WERI-Rb-1 (cell line): Measurements from ENCODE around the gene CHDH.

Source experiments
- DNase-seq: peaks from one replicate; pipeline ENCODE4 v3.0.0-alpha.2; 2020
- H3K27ac ChIP-seq: fragments of 250-450 bp; sonication (Bioruptor Pico); 2 replicates; pipeline ENCODE4 v1.5.1; 2020; ENCODE audit warnings: mild to moderate bottlenecking, moderate library complexity
- H3K27me3 ChIP-seq: fragments of 250-450 bp; sonication (Bioruptor Pico); 2 replicates; pipeline ENCODE4 v1.5.1; 2021; ENCODE audit warnings: mild to moderate bottlenecking, low read depth, moderate library complexity; ENCODE audit not compliant: insufficient read depth, severe bottlenecking
- H3K36me3 ChIP-seq: fragments of 250-450 bp; sonication (Bioruptor Pico); 2 replicates; pipeline ENCODE4 v1.5.1; 2020; ENCODE audit warnings: mild to moderate bottlenecking, moderate library complexity
- H3K4me3 ChIP-seq: 2 replicates; pipeline ENCODE4 v1.5.1; 2011; ENCODE audit warnings: low read depth, mild to moderate bottlenecking, control low read depth, low read length
- H3K9me3 ChIP-seq: fragments of 250-450 bp; sonication (Bioruptor Pico); 2 replicates; pipeline ENCODE4 v1.5.1; 2021; ENCODE audit warnings: mild to moderate bottlenecking, moderate library complexity; ENCODE audit not compliant: severe bottlenecking
- TF ChIP-seq, protein P1 (sequence below): IDR thresholded peaks from 2 replicates; pipeline ENCODE4 v1.5.1; 2011; ENCODE audit warnings: low read depth, mild to moderate bottlenecking, control low read depth, inconsistent platforms, low read length

Gene CHDH

GRCh38 chr3:53774414-53774813 is 71.8 kb downstream of the CHDH start:
- no peak overlapping the region for H3K27ac ChIP-seq

GRCh38 chr3:53773611-53774368 is 72.4 kb downstream of the CHDH start:
- H3K27me3 ChIP-seq: no peaks in the 10 kb centered on the region
- TF ChIP-seq, protein P1, sequence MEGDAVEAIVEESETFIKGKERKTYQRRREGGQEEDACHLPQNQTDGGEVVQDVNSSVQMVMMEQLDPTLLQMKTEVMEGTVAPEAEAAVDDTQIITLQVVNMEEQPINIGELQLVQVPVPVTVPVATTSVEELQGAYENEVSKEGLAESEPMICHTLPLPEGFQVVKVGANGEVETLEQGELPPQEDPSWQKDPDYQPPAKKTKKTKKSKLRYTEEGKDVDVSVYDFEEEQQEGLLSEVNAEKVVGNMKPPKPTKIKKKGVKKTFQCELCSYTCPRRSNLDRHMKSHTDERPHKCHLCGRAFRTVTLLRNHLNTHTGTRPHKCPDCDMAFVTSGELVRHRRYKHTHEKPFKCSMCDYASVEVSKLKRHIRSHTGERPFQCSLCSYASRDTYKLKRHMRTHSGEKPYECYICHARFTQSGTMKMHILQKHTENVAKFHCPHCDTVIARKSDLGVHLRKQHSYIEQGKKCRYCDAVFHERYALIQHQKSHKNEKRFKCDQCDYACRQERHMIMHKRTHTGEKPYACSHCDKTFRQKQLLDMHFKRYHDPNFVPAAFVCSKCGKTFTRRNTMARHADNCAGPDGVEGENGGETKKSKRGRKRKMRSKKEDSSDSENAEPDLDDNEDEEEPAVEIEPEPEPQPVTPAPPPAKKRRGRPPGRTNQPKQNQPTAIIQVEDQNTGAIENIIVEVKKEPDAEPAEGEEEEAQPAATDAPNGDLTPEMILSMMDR: no peak
- H3K27ac ChIP-seq: no peak overlapping the region
- no peaks in the 10 kb centered on the region for H3K36me3 ChIP-seq
- DNase-seq: no peak
- H3K9me3 ChIP-seq: no peaks in the 10 kb centered on the region
- no peak overlapping the region for H3K4me3 ChIP-seq

More at GRCh38 chr3:53774414-53774813, 71.8 kb downstream of the CHDH start:
- DNase-seq: no peak
- H3K36me3 ChIP-seq: no peaks in the 10 kb centered on the region
- TF ChIP-seq, protein P1: no peak
- no peak overlapping the region for H3K4me3 ChIP-seq
- H3K9me3 ChIP-seq: no peaks in the 10 kb centered on the region
- no peaks in the 10 kb centered on the region for H3K27me3 ChIP-seq

GRCh38 chr3:53773021-53773436 is 73.2 kb downstream of the CHDH start:
- no peak for DNase-seq
- no peaks in the 10 kb centered on the region for H3K9me3 ChIP-seq
- TF ChIP-seq, protein P1: no peak

DNA sequence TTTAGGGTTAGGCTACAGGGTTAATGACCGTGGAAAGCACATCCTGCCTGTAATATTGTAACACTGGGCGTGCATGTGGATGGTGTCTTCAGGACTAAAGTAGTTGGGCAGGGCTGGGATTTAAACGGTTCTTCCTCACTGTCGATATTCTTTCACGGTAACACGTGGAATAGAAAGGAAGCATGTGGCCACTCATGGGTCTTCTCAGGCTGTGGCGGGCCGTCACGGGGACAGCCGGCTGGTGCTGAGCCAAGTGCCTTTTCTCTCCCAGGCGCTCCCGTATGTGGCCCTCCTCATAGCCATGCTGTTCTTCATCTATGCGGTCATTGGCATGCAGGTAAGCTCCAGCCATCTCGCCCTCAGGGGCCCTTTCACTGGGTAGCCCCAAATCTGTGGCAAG is 73.7 kb downstream of the CHDH start:
- Histone ChIP-seq H3K27ac (no peak overlapping the region), H3K27me3 (no peaks in the 10 kb centered on the region), H3K4me3 (no peak overlapping the region), H3K36me3 (no peaks in the 10 kb centered on the region), H3K9me3 (no peaks in the 10 kb centered on the region)
- no peak for DNase-seq
- TF ChIP-seq, protein P1: no peak

More at GRCh38 chr3:53773021-53773436, 73.2 kb downstream of the CHDH start:
- Histone ChIP-seq H3K4me3 (no peak overlapping the region), H3K36me3 (no peaks in the 10 kb centered on the region), H3K27ac (no peak overlapping the region), H3K27me3 (no peaks in the 10 kb centered on the region)

DNA sequence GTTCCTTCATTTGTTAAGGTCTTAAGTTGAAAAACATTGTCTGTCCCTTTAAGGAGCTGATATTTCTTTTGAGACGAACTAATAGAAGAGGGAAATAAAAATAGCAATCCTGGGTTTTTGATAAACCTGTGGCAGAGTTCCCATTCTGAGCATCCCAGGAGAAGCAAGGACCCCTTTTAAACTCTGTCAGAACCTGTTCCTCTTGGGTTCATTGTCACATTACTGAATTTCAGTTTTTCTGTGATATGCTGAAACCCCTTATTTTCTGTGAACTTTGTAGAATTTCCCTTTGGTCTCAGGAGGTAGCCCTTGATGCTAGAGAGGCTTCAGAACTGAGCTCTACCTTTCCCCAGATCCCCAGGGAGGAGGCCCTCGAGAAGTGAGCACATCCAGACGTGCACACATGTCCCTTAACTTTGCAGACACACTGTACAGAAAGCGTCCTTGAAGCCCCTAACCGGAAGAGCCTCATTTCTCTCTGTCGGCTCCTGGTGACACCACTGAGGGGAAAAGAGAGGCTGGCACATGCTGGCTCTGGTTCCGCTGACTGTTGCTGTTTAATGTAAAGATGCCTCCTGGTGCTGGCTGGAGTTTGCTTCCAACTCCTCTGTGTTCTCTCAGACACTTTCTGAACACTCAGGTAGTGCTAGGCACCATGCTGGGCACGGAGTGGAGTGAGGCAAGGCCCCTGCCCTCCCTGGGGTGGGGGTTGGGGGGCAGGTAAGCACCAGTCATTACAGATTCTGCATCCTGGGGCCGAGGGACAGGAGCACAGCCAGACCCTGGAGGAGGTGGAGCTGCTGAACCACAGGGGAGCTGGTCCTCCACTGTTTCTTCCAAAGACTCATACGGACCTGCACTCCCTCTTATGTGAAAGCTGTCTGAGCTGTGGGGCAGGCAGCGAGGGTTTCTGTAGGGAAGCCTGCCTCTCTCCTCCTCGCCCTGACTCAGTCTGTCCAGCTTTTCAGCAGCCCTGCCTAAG is 77.5 kb downstream of the CHDH start:
- Histone ChIP-seq H3K36me3 (no peaks in the 10 kb centered on the region), H3K27ac (no peak overlapping the region), H3K4me3 (no peak overlapping the region), H3K9me3 (no peaks in the 10 kb centered on the region), H3K27me3 (no peaks in the 10 kb centered on the region)
- no peak for DNase-seq
- TF ChIP-seq, protein P1: no peak
